Breast epithelium (tissue), 4 donors: ENCODE data around the gene ZMIZ1. TPM values are rescaled to one million over a fixed set of nuclear protein-coding genes. Genes with fewer than 3 reads are reported as not detected.
"Not testable (repeated sequence)": the region's sequence is repeated elsewhere in the genome, so short reads cannot be mapped to it uniquely, and the experiment has no call there.

Experiments used
- DNase-seq, 2 donors: peaks; one replicate each; pipeline ENCODE4 v3.0.0-alpha.2; 2019; ENCODE audit warnings: low spot score in 2 of 2
- H3K27ac ChIP-seq, 2 donors: fragments of 200-600 bp; sonication (generic) in 1 of 2; one replicate each; pipeline ENCODE4 v1.5.1; 2016 to 2019; ENCODE audit warnings: mild to moderate bottlenecking in 1 of 2
- H3K27me3 ChIP-seq, 2 donors: fragments of 200-600 bp; sonication (generic) in 1 of 2; one replicate each; pipeline versions ENCODE4 v1.5.1 to v1.6.0; 2017 to 2019; ENCODE audit warnings: control low read depth in 1 of 2, mild to moderate bottlenecking in 1 of 2
- H3K36me3 ChIP-seq: fragments of 200-600 bp; one replicate; pipeline ENCODE4 v1.5.1; 2019
- H3K4me1 ChIP-seq, 2 donors: fragments of 200-600 bp; sonication (generic); one replicate each; pipeline ENCODE4 v1.5.1; 2016 to 2019; ENCODE audit warnings: control low read depth in 1 of 2
- H3K4me3 ChIP-seq, 3 donors: fragments of 200-600 bp; sonication (generic); 1 replicate in 2 of 3; 2 replicates in 1 of 3; pipeline ENCODE4 v1.5.1; 2016 to 2019; ENCODE audit warnings: mild to moderate bottlenecking in 3 of 3, moderate library complexity in 2 of 3
- H3K9me3 ChIP-seq, 2 donors: fragments of 200-600 bp; sonication (generic) in 1 of 2; one replicate each; pipeline ENCODE4 v1.5.1; 2016 to 2019; ENCODE audit warnings: control low read depth in 1 of 2
- POLR2A ChIP-seq: fragments of 450-650 bp; IDR thresholded peaks from one replicate; pipeline ENCODE4 v1.6.1; 2016; ENCODE audit warnings: antibody characterized with exemption, mild to moderate bottlenecking, moderate library complexity
- POLR2AphosphoS5 ChIP-seq, 3 donors: sonication (generic); formaldehyde crosslinking; IDR thresholded peaks; one replicate each; pipeline ENCODE4 v1.6.1; 2017; ENCODE audit warnings: antibody characterized with exemption in 3 of 3
- intact Hi-C: fragments of 100-400 bp; cut with DNase I; formaldehyde crosslinking; loops from one replicate; pipeline ENCODE4 v1.15.1; 2023; ENCODE audit warnings: low total_unique reads
- total RNA-seq, 3 donors: library from RNA; depleted of rRNA; stranded (reverse); fragments of >200 nt; gene quantifications; one replicate each; pipeline ENCODE4 v1.1.0, GENCODE V29; 2016
- TF ChIP-seq, protein P1 (sequence below), 3 donors: fragments of 450-650 bp; IDR thresholded peaks; one replicate each; pipeline ENCODE4 v1.5.1; 2016 to 2017; ENCODE audit warnings: antibody characterized with exemption in 3 of 3, mild to moderate bottlenecking in 3 of 3, moderate library complexity in 3 of 3

Gene ZMIZ1
- total RNA-seq, 3 donors from 2014 or later = 34.4 to 63.7 (median 39.8) TPM

GRCh38 chr10:79335470-79336235 is 266.9 kb downstream of the ZMIZ1 start:
- intact Hi-C loops = no loop called here
- Histone ChIP-seq H3K36me3 (no peaks in the 10 kb centered on the region), H3K4me1 (no peaks in the 10 kb centered on the region), H3K9me3 (no peaks in the 10 kb centered on the region), H3K27me3 (no peaks in the 10 kb centered on the region), H3K27ac (no peak overlapping the region), H3K4me3 (no peak overlapping the region)
- no peak for DNase-seq
- TF ChIP-seq, protein P1, sequence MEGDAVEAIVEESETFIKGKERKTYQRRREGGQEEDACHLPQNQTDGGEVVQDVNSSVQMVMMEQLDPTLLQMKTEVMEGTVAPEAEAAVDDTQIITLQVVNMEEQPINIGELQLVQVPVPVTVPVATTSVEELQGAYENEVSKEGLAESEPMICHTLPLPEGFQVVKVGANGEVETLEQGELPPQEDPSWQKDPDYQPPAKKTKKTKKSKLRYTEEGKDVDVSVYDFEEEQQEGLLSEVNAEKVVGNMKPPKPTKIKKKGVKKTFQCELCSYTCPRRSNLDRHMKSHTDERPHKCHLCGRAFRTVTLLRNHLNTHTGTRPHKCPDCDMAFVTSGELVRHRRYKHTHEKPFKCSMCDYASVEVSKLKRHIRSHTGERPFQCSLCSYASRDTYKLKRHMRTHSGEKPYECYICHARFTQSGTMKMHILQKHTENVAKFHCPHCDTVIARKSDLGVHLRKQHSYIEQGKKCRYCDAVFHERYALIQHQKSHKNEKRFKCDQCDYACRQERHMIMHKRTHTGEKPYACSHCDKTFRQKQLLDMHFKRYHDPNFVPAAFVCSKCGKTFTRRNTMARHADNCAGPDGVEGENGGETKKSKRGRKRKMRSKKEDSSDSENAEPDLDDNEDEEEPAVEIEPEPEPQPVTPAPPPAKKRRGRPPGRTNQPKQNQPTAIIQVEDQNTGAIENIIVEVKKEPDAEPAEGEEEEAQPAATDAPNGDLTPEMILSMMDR (IDR thresholded peaks at IDR 0.05) = no peak
- no peak for TF ChIP-seq POLR2AphosphoS5 (IDR thresholded peaks at IDR 0.05)
- no peak for TF ChIP-seq POLR2A

DNA sequence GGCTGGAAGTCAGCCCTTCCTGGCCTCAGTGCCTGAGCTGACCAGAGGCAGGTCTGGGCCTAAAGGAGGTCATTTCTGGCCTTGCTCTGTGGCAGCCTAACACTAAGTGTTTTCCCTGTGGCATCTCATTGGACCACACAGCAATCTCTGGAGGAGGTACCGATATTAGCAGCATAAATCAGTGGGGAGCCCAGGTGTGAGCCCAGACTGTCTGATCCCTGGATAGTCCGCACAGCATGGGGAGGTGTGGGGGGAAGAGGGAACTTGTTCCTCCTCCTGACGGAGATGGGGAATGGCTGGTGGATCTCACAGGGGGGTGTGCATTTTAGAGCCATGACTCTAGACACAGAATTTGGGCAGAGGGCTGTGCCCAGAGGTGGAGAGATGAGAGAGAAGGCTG is 267.5 kb downstream of the ZMIZ1 start:
- Histone ChIP-seq H3K4me1 (no peaks in the 10 kb centered on the region), H3K27ac (no peak overlapping the region), H3K27me3 (no peaks in the 10 kb centered on the region), H3K9me3 (no peaks in the 10 kb centered on the region), H3K36me3 (no peaks in the 10 kb centered on the region), H3K4me3 (no peak overlapping the region)
- DNase-seq = no peak
- intact Hi-C loops = no loop called here
- no peak for TF ChIP-seq POLR2AphosphoS5 (IDR thresholded peaks at IDR 0.05)
- no peak for TF ChIP-seq POLR2A
- TF ChIP-seq, protein P1 (IDR thresholded peaks at IDR 0.05) = no peak

DNA sequence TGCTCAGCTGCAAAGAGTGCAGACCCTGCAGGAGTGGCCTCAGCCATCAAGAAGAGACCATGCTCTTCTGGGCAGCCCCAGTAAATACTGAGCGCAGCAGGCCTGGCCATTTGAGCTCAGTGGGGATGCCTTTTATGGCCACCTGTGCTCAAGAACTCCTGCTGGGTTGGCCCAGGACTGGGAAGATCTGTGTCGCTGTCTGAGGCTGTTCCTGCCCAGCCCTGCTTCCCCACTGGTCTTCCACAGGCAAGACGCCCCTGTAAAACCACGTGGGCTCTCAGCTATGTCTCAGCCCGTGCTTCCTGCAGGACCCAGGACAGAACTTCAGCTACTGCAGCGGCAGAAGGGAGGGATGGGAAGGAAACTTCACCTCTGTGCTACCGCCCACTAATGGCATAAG is 268.0 kb downstream of the ZMIZ1 start:
- no peak for DNase-seq
- no peaks in the 10 kb centered on the region for H3K36me3 ChIP-seq
- no peaks in the 10 kb centered on the region for H3K9me3 ChIP-seq

GRCh38 chr10:79337783-79338469 is 269.2 kb downstream of the ZMIZ1 start:
- H3K27me3 ChIP-seq = not testable (repeated sequence)

More for the DNA sequence above, 268.0 kb downstream of the ZMIZ1 start:
- TF ChIP-seq POLR2AphosphoS5 (IDR thresholded peaks at IDR 0.05) = no peak
- TF ChIP-seq, protein P1 (IDR thresholded peaks at IDR 0.05) = no peak
- TF ChIP-seq POLR2A = no peak
- no peaks in the 10 kb centered on the region for H3K4me1 ChIP-seq
- no peak overlapping the region for H3K4me3 ChIP-seq
- intact Hi-C loops = no loop called here
- no peaks in the 10 kb centered on the region for H3K27me3 ChIP-seq
- H3K27ac ChIP-seq = no peak overlapping the region

GRCh38 chr10:79339266-79339665 is 270.5 kb downstream of the ZMIZ1 start:
- Histone ChIP-seq H3K27me3 (no peaks in the 10 kb centered on the region), H3K4me3 (no peak overlapping the region), H3K27ac (no peak overlapping the region), H3K4me1 (no peaks in the 10 kb centered on the region), H3K36me3 (no peaks in the 10 kb centered on the region), H3K9me3 (no peaks in the 10 kb centered on the region)
- TF ChIP-seq POLR2AphosphoS5 (IDR thresholded peaks at IDR 0.05) = no peak
- TF ChIP-seq, protein P1 (IDR thresholded peaks at IDR 0.05) = no peak
- no peak for TF ChIP-seq POLR2A
- intact Hi-C loops = no loop called here
- no peak for DNase-seq

More at GRCh38 chr10:79337783-79338469, 269.2 kb downstream of the ZMIZ1 start:
- H3K9me3 ChIP-seq, H3K4me1 ChIP-seq, intact Hi-C loops, H3K4me3 ChIP-seq, H3K36me3 ChIP-seq, H3K27ac ChIP-seq, DNase-seq: not testable (repeated sequence)
